Adrenal gland (tissue), 12 donors: ENCODE measurements around the gene RASSF6. TPM values are rescaled to one million over a fixed set of nuclear protein-coding genes. Genes with fewer than 3 reads are reported as not detected.
"Not testable (repeated sequence)": the region's sequence is repeated elsewhere in the genome, so short reads cannot be mapped to it uniquely, and the experiment has no call there.

Source experiments
- DNase-seq, 7 donors: peaks; one replicate each; pipeline ENCODE4 v3.0.0-alpha.2; 2019 to 2020
- H3K27ac ChIP-seq, 5 donors: fragments of 200-600 bp; sonication (generic) in 4 of 5; 1 replicate in 3 of 5; 2 replicates in 2 of 5; pipeline versions ENCODE4 v1.5.1 to v1.8.0; 2016 to 2020; ENCODE audit warnings: mild to moderate bottlenecking in 1 of 5
- H3K27me3 ChIP-seq: fragments of 200-600 bp; 2 replicates; pipeline ENCODE4 v1.8.0; 2021
- H3K36me3 ChIP-seq, 2 donors: fragments of 200-600 bp; replicated peaks in 1 of 2; 1 replicate in 1 of 2; 2 replicates in 1 of 2; pipeline versions ENCODE4 v1.5.1 to v1.8.0; 2018 to 2022
- H3K4me1 ChIP-seq, 2 donors: fragments of 200-600 bp; replicated peaks in 1 of 2; 1 replicate in 1 of 2; 2 replicates in 1 of 2; pipeline versions ENCODE4 v1.5.1 to v1.8.0; 2018 to 2021
- H3K4me3 ChIP-seq, 4 donors: fragments of 200-600 bp; sonication (generic) in 3 of 4; one replicate each; pipeline ENCODE4 v1.5.1; 2016 to 2018
- H3K9me3 ChIP-seq, 3 donors: fragments of 200-600 bp; sonication (generic) in 1 of 3; replicated peaks in 1 of 3; 1 replicate in 2 of 3; 2 replicates in 1 of 3; pipeline versions ENCODE4 v1.5.1 to v1.8.0; 2016 to 2021
- CTCF ChIP-seq, 6 experiments: fragments of 450-650 bp in 4 of 6; fragments of 200-600 bp in 2 of 6; sonication (generic) in 1 of 6; IDR thresholded peaks; 1 replicate in 5 of 6; 2 replicates in 1 of 6; pipeline versions ENCODE4 v1.5.1 to v1.8.0; 2016 to 2021; ENCODE audit warnings: antibody characterized with exemption in 6 of 6, mild to moderate bottlenecking in 2 of 6, moderate library complexity in 1 of 6
- POLR2A ChIP-seq, 2 donors: fragments of 450-650 bp; IDR thresholded peaks; one replicate each; pipeline ENCODE4 v1.6.1; 2017; ENCODE audit warnings: antibody characterized with exemption in 2 of 2, mild to moderate bottlenecking in 2 of 2, moderate library complexity in 1 of 2
- WGBS, 4 donors: extraction: QIAGEN DNeasy Blood & Tissue Kit in 2 of 4; methylation state at CpG; one replicate each; pipeline versions ENCODE4 v1.1.5 to v1.1.7; 2013 to 2017; 5-methylcytosine and 5-hydroxymethylcytosine counted together
- intact Hi-C, 2 donors: fragments of 100-400 bp; cut with DNase I; formaldehyde crosslinking; loops; one replicate each; pipeline versions ENCODE4 v1.14.1 to v1.15.0; 2022 to 2023
- polyA plus RNA-seq, 3 donors: library from polyadenylated mRNA; stranded (reverse); fragments of 200-250 nt in 2 of 3; fragments of 350-450 nt in 1 of 3; fragmentation: Illumina TruSeq in 1 of 3; extraction: RNeasy Lipid Tissue Mini Kit (QIAGEN cat#74804) in 1 of 3; gene quantifications; one replicate each; pipeline ENCODE4 v1.2.3, GENCODE V29; 2013 to 2014
- total RNA-seq, 9 donors: library from RNA; depleted of rRNA in 4 of 9; stranded (reverse); fragments of >200 nt in 4 of 9; fragments of 120-200 nt in 1 of 9; fragmentation: NEBNext Ultra II Directional in 1 of 9; extraction: Animal tissue kit (Norgen Biotek cat#: 25700) in 1 of 9; gene quantifications; one replicate each; pipeline versions ENCODE4 v1.1.0 to v1.2.4, GENCODE V29; 2013 to 2023
- donor health status: healthy with polysubstance abuse.
- donor health status: Bipolar disorder and iron deficiency.
- donor health status: DM: yes; HTN: yes; CAD: no.
- donor health status: DM: no; HTN: no; CAD: no.
- donor health status: DM: no; HTN: no; CAD: no.
- donor health status: DM: yes; HTN: yes; CAD: no.

Gene RASSF6
- total and polyA plus RNA-seq, 12 donors, result 0.07 to 0.23 (median 0.13) TPM; not detected in 8

- intact Hi-C loops, result loop anchor here in 1 of 2 donors (10.0 kb wide), 1 partner anchor 78 kb away; no protein-coding TSS in a partner anchor
- WGBS, 4 donors, result 61 to 73% (median 66%) methylated on average over 3 of the region's 3 CpGs
- H3K4me3 ChIP-seq, result no peak overlapping the region
- no peak overlapping the region for H3K27ac ChIP-seq
- no peak for DNase-seq
- H3K9me3 ChIP-seq, result no peaks in the 10 kb centered on the region
- no peaks in the 10 kb centered on the region for H3K36me3 ChIP-seq
- TF ChIP-seq POLR2A (IDR thresholded peaks at IDR 0.05), result no peak
- TF ChIP-seq CTCF (IDR thresholded peaks at IDR 0.05), result no peak
- no peaks in the 10 kb centered on the region for H3K27me3 ChIP-seq
- no peaks in the 10 kb centered on the region for H3K4me1 ChIP-seq
Observed at GRCh38 chr4:73576381-73576780, 43.9 kb downstream of the RASSF6 start.

GRCh38 chr4:73575660-73576059 is 44.6 kb downstream of the RASSF6 start:
- DNase-seq, result no peak
- no peaks in the 10 kb centered on the region for H3K4me1 ChIP-seq
- intact Hi-C loops, result loop anchor here in 1 of 2 donors (10.0 kb wide), 1 partner anchor 79 kb away; no protein-coding TSS in a partner anchor
- H3K9me3 ChIP-seq, result no peaks in the 10 kb centered on the region
- no peak overlapping the region for H3K4me3 ChIP-seq
- H3K27ac ChIP-seq, result no peak overlapping the region
- H3K36me3 ChIP-seq, result no peaks in the 10 kb centered on the region
- H3K27me3 ChIP-seq, result no peaks in the 10 kb centered on the region
- no peak for TF ChIP-seq CTCF (IDR thresholded peaks at IDR 0.05)
- no peak for TF ChIP-seq POLR2A (IDR thresholded peaks at IDR 0.05)

- intact Hi-C loops, result loop anchor here in 1 of 2 donors (10.0 kb wide), 1 partner anchor 81 kb away; no protein-coding TSS in a partner anchor
- Histone ChIP-seq H3K36me3 (no peaks in the 10 kb centered on the region), H3K27ac (no peak overlapping the region), H3K9me3 (no peaks in the 10 kb centered on the region), H3K27me3 (no peaks in the 10 kb centered on the region), H3K4me3 (no peak overlapping the region), H3K4me1 (no peaks in the 10 kb centered on the region)
- TF ChIP-seq POLR2A (IDR thresholded peaks at IDR 0.05), result no peak
- TF ChIP-seq CTCF (IDR thresholded peaks at IDR 0.05), result peak; percentile 31 to 64 (median 52)
- DNase-seq, result peak; percentile 32 to 69 (median 41)
- 61 to 65% (median 64%) methylated on average over 8 of the region's 8 CpGs for WGBS, 4 donors
Observed at GRCh38 chr4:73573794-73574528, 46.3 kb downstream of the RASSF6 start.

GRCh38 chr4:73550865-73551264 is 69.4 kb downstream of the RASSF6 start:
- intact Hi-C loops, H3K27ac ChIP-seq, H3K9me3 ChIP-seq, H3K4me3 ChIP-seq, H3K4me1 ChIP-seq, H3K36me3 ChIP-seq, H3K27me3 ChIP-seq, DNase-seq: not testable (repeated sequence)
- WGBS, 4 donors, result 80 to 89% (median 84%) methylated on average over 10 to 11 of the region's 11 CpGs

GRCh38 chr4:73544620-73545019 is 75.6 kb downstream of the RASSF6 start:
- Histone ChIP-seq H3K36me3 (no peaks in the 10 kb centered on the region), H3K4me3 (no peak overlapping the region), H3K27me3 (no peaks in the 10 kb centered on the region), H3K4me1 (no peaks in the 10 kb centered on the region), H3K9me3 (no peaks in the 10 kb centered on the region), H3K27ac (no peak overlapping the region)
- no peak for TF ChIP-seq CTCF (IDR thresholded peaks at IDR 0.05)
- no peak for TF ChIP-seq POLR2A (IDR thresholded peaks at IDR 0.05)
- DNase-seq, result no peak
- WGBS, 4 donors, result 88 to 94% (median 92%) methylated on average over 2 of the region's 2 CpGs
- intact Hi-C loops, result no loop called here
